Endothelial cell of umbilical vein (primary cell): ENCODE data around the gene ERRFI1. TPM values are rescaled to one million over a fixed set of nuclear protein-coding genes. Genes with fewer than 3 reads are reported as not detected.
A peak's percentile ranks its signal among the peaks of the same experiment; 100 is the strongest.

Experiments
- BruUV-seq: library from RNA; stranded (reverse); fragments of 400-500 nt; replicated peaks from 2 replicates; lab custom pipeline; 2021; lab: Mats Ljungman, UMichigan
- CTCF ChIA-PET: fragments of 300-600, 350-600 bp; sonication (Branson Sonifier 250); formaldehyde crosslinking; loops from one replicate; lab custom pipeline; 2021; ENCODE audit warnings: antibody characterized with exemption, inconsistent platforms; lab: Charles Lee
- POLR2A ChIA-PET: fragments of 300-600, 350-600 bp; sonication (Branson Sonifier 250); formaldehyde crosslinking; loops from one replicate; lab custom pipeline; 2021; ENCODE audit warnings: antibody characterized with exemption, inconsistent platforms; lab: Charles Lee
- DNase-seq: peaks from one replicate; pipeline ENCODE4 v3.0.0-alpha.2; 2011; ENCODE audit warnings: low read depth, low spot score
- FAIRE-seq: peaks from 2 replicates; lab custom pipeline; 2011; peaks lifted over from hg19 to GRCh38; lab: Jason Lieb, UNC
- H2AFZ ChIP-seq: 2 replicates; pipeline ENCODE4 v1.6.0; 2012; ENCODE audit warnings: low read depth, low read length, control low read depth, inconsistent platforms
- H3K27ac ChIP-seq: 2 replicates; pipeline ENCODE4 v1.5.1; 2011; ENCODE audit warnings: low read depth, mild to moderate bottlenecking, control low read depth, low read length, moderate library complexity; ENCODE audit not compliant: insufficient read depth
- H3K27me3 ChIP-seq, 2 experiments: 2 replicates each; pipeline versions ENCODE4 v1.6.0 to v1.6.1; 2011; ENCODE audit warnings: low read length in 2 of 2, mixed read lengths in 1 of 2; ENCODE audit not compliant: control insufficient read depth in 2 of 2, insufficient read depth in 2 of 2
- H3K36me3 ChIP-seq, 2 experiments: 2 replicates in 1 of 2; 3 replicates in 1 of 2; pipeline ENCODE4 v1.5.1; 2011; ENCODE audit warnings: low read length in 2 of 2, mild to moderate bottlenecking in 1 of 2, moderate library complexity in 1 of 2; ENCODE audit not compliant: control insufficient read depth in 2 of 2, insufficient read depth in 2 of 2; ENCODE audit errors: extremely low read depth in 1 of 2
- H3K4me1 ChIP-seq: 3 replicates; pipeline ENCODE4 v1.5.1; 2011; ENCODE audit warnings: mild to moderate bottlenecking, low read length; ENCODE audit not compliant: control insufficient read depth, insufficient read depth; ENCODE audit errors: extremely low read depth
- H3K4me2 ChIP-seq: 2 replicates; pipeline ENCODE4 v1.6.1; 2011; ENCODE audit warnings: low read length, control low read depth, mixed read lengths; ENCODE audit not compliant: insufficient read depth
- H3K4me3 ChIP-seq, 3 experiments: fragments of 200-600 bp in 1 of 3; sonication (generic), shearing (Covaris generic) in 1 of 3; replicated peaks in 1 of 3; 2 replicates each; pipeline ENCODE4 v1.5.1; 2011 to 2016; ENCODE audit warnings: control low read depth in 3 of 3, low read length in 3 of 3, mild to moderate bottlenecking in 2 of 3, inconsistent platforms in 1 of 3, low read depth in 1 of 3, moderate library complexity in 1 of 3; ENCODE audit not compliant: insufficient read depth in 1 of 3
- H3K79me2 ChIP-seq: 2 replicates; pipeline ENCODE4 v1.6.0; 2012; ENCODE audit warnings: low read length, inconsistent platforms; ENCODE audit not compliant: control insufficient read depth, insufficient read depth
- H3K9ac ChIP-seq: replicated peaks from 2 replicates; pipeline ENCODE3; 2011; ENCODE audit warnings: low read length, control low read depth; ENCODE audit not compliant: insufficient read depth; ENCODE audit errors: extremely low read depth
- H3K9me1 ChIP-seq: replicated peaks from 3 replicates; pipeline ENCODE4 v1.6.0; 2011; ENCODE audit warnings: mild to moderate bottlenecking, low read length; ENCODE audit not compliant: control insufficient read depth, insufficient read depth; ENCODE audit errors: extremely low read depth
- H3K9me3 ChIP-seq: replicated peaks from 2 replicates; pipeline ENCODE4 v1.5.1; 2012; ENCODE audit warnings: low read length, inconsistent platforms; ENCODE audit not compliant: control insufficient read depth, insufficient read depth
- H4K20me1 ChIP-seq: replicated peaks from 2 replicates; pipeline ENCODE3; 2011; ENCODE audit warnings: mild to moderate bottlenecking, low read length; ENCODE audit not compliant: control insufficient read depth, insufficient read depth; ENCODE audit errors: extremely low read depth
- EZH2 ChIP-seq: IDR thresholded peaks from 2 replicates; pipeline ENCODE4 v1.6.1; 2012; ENCODE audit warnings: borderline replicate concordance, low read depth, mild to moderate bottlenecking, moderate library complexity, low read length, inconsistent platforms; ENCODE audit not compliant: severe bottlenecking
- FOS ChIP-seq: IDR thresholded peaks from 2 replicates; pipeline ENCODE4 v1.6.1; 2011; ENCODE audit warnings: mild to moderate bottlenecking, low read length, moderate library complexity, borderline replicate concordance; ENCODE audit not compliant: insufficient read depth
- GATA2 ChIP-seq: IDR thresholded peaks from 2 replicates; pipeline ENCODE4 v1.7.0; 2011; ENCODE audit warnings: low read depth, mild to moderate bottlenecking, moderate library complexity, mixed read lengths, low read length; ENCODE audit not compliant: insufficient read length, insufficient read depth
- JUN ChIP-seq: IDR thresholded peaks from 2 replicates; pipeline ENCODE4 v1.6.1; 2011; ENCODE audit warnings: borderline replicate concordance, low read depth; ENCODE audit not compliant: insufficient read length, insufficient read depth
- POLR2AphosphoS5 ChIP-seq: IDR thresholded peaks from 2 replicates; pipeline ENCODE4 v1.6.1; 2012; ENCODE audit warnings: low read depth, mild to moderate bottlenecking, control low read depth, low read length, moderate library complexity; ENCODE audit not compliant: insufficient read depth
- dilution Hi-C: fragments of 300-500 bp; cut with MboI; formaldehyde crosslinking; loops from one replicate; pipeline ENCODE4 v1.15.0; 2019; ENCODE audit warnings: low sequenced_read_pairs; ENCODE audit not compliant: extremely low pct_ligation_motif_present
- intact Hi-C: fragments of 100-400 bp; cut with micrococcal nuclease; formaldehyde crosslinking; loops from one replicate; pipeline ENCODE4 v1.10.0; 2022
- polyA plus RNA-seq, 4 experiments: library from polyadenylated mRNA; depleted of rRNA in 3 of 4; stranded (reverse) in 3 of 4; unstranded in 1 of 4; fragments of >200 nt; gene quantifications; 2 replicates each; pipeline versions ENCODE4 v1.2.1 to v1.2.3, GENCODE V29; 2011 to 2012; ENCODE audit warnings: missing spikeins in 1 of 4
- total RNA-seq: library from RNA; stranded (reverse); gene quantifications from 2 replicates; pipeline ENCODE4 v1.2.3, GENCODE V29; 2021
- TF ChIP-seq, protein P1 (sequence below): IDR thresholded peaks from 2 replicates; pipeline ENCODE4 v1.6.1; 2011; ENCODE audit not compliant: insufficient read depth, insufficient read length

ERRFI1 gene
- total and polyA plus RNA-seq, 2 donors (not counting 3 experiments of a cell fraction or from before 2014, with no cell fraction given) = 28.1 to 32.0 TPM

DNA sequence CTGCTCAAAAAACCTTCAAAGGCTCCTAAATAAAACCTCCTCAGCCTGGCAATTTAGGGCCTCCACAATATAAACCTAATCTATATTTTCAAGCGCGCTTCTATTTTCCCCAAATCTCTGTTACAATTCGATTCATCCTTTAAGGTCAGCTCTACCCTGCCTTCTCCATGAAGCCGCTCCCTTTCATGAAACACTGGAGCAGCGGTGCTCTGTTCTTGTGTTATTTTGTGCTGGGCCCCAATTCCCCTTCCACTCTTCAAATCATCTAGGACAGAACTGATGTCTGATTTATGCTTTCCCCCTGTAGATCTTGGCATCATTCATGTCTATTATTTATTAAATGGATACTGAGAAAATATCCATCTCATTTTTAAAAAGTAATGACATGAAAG, 6.9 kb downstream of the ERRFI1 start:
- FAIRE-seq (no peak), DNase-seq (no peak)
- no TSS peak for BruUV-seq
- intact Hi-C loops = loop anchor here (5.0 kb wide), 1 partner anchor 218 kb away; no protein-coding TSS in a partner anchor
- ChIA-PET CTCF (interaction anchor here (0.7 to 10.4 kb wide), 7 partner anchors 12 to 330 kb away, joined by 3 to 396 read pairs (median 3); no protein-coding TSS in a partner anchor), POLR2A (interaction anchor here (0.6 to 1.6 kb wide), 2 partner anchors 9 to 275 kb away, joined by 3 read pairs; no protein-coding TSS in a partner anchor)
- H3K9ac ChIP-seq = no peak overlapping the region
- peaks cover 3 to 5% of the 10 kb centered on the region in 2 experiments for H3K36me3 ChIP-seq
- H4K20me1 ChIP-seq = peaks cover 2% of the 10 kb centered on the region
- no peaks in the 10 kb centered on the region for H3K9me1 ChIP-seq
- H3K27ac ChIP-seq = peak overlapping the region; percentile 40
- H2AFZ ChIP-seq = no peak overlapping the region
- peaks cover 94% of the 10 kb centered on the region for H3K79me2 ChIP-seq
- H3K4me1 ChIP-seq = peaks cover 87% of the 10 kb centered on the region
- H3K4me3 ChIP-seq = no peak overlapping the region
- TF ChIP-seq POLR2AphosphoS5 (no peak), GATA2 (no peak), FOS (no peak), EZH2 (no peak), JUN (no peak)
- TF ChIP-seq, protein P1, sequence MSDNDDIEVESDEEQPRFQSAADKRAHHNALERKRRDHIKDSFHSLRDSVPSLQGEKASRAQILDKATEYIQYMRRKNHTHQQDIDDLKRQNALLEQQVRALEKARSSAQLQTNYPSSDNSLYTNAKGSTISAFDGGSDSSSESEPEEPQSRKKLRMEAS = no peak
- no peak overlapping the region for H3K4me2 ChIP-seq
- H3K9me3 ChIP-seq = no peaks in the 10 kb centered on the region
- dilution Hi-C loops = loop anchor here (10.0 kb wide), 1 partner anchor 296 kb away; the partner anchor contains the start of gene SLC45A1
- no peaks in the 10 kb centered on the region for H3K27me3 ChIP-seq
